Measurements from ENCODE around the gene RXRA.

The RXRA gene

DNA sequence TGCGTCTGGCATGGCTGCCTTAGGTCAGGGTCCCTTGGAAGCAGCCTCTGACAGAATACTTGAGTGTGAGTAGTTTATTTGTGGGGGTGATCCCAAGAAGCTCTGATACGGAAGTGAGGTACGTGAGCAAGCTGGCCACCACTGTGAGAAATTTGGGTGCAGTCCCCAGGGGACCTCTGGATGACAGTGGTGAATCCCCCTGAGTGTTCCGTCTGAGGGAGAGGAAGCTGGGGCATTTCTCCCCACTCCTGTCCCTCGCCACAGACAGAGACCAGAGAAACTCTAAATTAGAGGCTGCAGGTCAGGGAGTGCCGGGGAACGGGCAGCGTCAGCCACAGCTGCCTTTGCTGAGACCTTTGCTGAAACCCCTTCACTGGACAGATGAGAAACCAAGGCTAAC lies 159.4 kb downstream of the RXRA start:
- DNase-seq (ENCODE audit: low spot score): no peak
- H3K4me3 ChIP-seq: no peak overlapping the region
- no peak for TF ChIP-seq CTCF (IDR thresholded peaks at IDR 0.05)
- H3K27ac ChIP-seq: no peak overlapping the region

GRCh38 chr9:134486143-134486591 lies 159.9 kb downstream of the RXRA start:
- H3K27ac ChIP-seq: no peak overlapping the region
- no peak overlapping the region for H3K4me3 ChIP-seq
- TF ChIP-seq CTCF (IDR thresholded peaks at IDR 0.05): no peak
- no peak for DNase-seq (ENCODE audit: low spot score)

DNA sequence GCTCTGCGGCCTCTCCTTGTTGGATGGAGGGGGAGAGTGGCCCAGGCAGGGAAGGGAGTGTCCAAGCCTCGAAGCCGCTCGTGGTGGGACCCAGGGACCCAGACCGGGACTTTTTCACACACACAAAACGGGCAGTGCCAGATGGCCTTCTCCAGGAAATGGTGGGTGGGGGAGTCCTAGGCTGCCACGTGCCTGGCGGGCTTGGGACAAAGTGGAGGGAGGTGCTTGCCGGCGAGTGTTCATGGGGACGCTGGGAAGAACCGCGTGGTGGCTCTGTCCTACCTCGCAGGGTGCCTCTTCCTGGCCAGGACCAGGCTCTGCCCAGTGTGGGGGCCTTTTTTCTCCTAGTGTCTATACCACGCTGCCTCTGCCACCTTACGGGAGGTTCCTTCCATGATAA lies 160.3 kb downstream of the RXRA start:
- H3K27ac ChIP-seq: no peak overlapping the region
- TF ChIP-seq CTCF (IDR thresholded peaks at IDR 0.05): no peak
- H3K4me3 ChIP-seq: no peak overlapping the region
- DNase-seq (ENCODE audit: low spot score): no peak

Measured in coronary artery (tissue), 2 donors.